Measurements from ENCODE around the gene AGRN.

AGRN gene

DNA sequence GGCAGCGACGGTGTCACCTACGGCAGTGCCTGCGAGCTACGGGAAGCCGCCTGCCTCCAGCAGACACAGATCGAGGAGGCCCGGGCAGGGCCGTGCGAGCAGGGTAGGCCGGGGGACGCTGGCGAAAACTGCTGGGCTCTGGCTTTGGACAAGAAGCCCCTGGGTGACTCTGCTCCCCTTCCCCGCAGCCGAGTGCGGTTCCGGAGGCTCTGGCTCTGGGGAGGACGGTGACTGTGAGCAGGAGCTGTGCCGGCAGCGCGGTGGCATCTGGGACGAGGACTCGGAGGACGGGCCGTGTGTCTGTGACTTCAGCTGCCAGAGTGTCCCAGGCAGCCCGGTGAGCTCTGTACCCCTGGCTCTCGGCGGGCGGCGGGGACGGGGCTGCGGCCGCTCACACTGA lies 24.0 kb downstream of the AGRN start:
- Histone ChIP-seq H4K20me1 (ENCODE audit: insufficient read depth, low read length) (no peaks in the 10 kb centered on the region), H3K4me3 (ENCODE audit: low read length) (no peak overlapping the region), H3F3A (ENCODE audit: insufficient read depth, low read length) (no peaks in the 10 kb centered on the region), H2AFZ (ENCODE audit: low read length) (no peak overlapping the region), H3K27ac (ENCODE audit: low read length) (no peak overlapping the region), H3K4me1 (ENCODE audit: low read length) (no peaks in the 10 kb centered on the region), H3K9me3 (replicated peaks; ENCODE audit: insufficient read depth, low read length) (no peaks in the 10 kb centered on the region), H3K27me3 (replicated peaks; ENCODE audit: insufficient read depth, low read length) (peaks cover 70% of the 10 kb centered on the region), H3K79me2 (ENCODE audit: low read length) (no peaks in the 10 kb centered on the region), H3K9me2 (replicated peaks; ENCODE audit: insufficient read depth, low read length) (no peaks in the 10 kb centered on the region), H3K4me2 (ENCODE audit: low read depth, low read length) (no peak overlapping the region), H3K9ac (ENCODE audit: low read length) (no peak overlapping the region), H3K36me3 (replicated peaks; ENCODE audit: insufficient read depth, low read length) (no peaks in the 10 kb centered on the region)
- no peak for TF ChIP-seq EZH2phosphoT487 (IDR thresholded peaks at IDR 0.05; ENCODE audit: low read length)
- TF ChIP-seq, protein P1, sequence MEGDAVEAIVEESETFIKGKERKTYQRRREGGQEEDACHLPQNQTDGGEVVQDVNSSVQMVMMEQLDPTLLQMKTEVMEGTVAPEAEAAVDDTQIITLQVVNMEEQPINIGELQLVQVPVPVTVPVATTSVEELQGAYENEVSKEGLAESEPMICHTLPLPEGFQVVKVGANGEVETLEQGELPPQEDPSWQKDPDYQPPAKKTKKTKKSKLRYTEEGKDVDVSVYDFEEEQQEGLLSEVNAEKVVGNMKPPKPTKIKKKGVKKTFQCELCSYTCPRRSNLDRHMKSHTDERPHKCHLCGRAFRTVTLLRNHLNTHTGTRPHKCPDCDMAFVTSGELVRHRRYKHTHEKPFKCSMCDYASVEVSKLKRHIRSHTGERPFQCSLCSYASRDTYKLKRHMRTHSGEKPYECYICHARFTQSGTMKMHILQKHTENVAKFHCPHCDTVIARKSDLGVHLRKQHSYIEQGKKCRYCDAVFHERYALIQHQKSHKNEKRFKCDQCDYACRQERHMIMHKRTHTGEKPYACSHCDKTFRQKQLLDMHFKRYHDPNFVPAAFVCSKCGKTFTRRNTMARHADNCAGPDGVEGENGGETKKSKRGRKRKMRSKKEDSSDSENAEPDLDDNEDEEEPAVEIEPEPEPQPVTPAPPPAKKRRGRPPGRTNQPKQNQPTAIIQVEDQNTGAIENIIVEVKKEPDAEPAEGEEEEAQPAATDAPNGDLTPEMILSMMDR (IDR thresholded peaks at IDR 0.05; ENCODE audit: low read length), result no peak
- TF ChIP-seq EZH2 (optimal IDR thresholded peaks at IDR 0.05; ENCODE audit: low read depth, low read length), result no peak
- DNase-seq, result no peak

DNA sequence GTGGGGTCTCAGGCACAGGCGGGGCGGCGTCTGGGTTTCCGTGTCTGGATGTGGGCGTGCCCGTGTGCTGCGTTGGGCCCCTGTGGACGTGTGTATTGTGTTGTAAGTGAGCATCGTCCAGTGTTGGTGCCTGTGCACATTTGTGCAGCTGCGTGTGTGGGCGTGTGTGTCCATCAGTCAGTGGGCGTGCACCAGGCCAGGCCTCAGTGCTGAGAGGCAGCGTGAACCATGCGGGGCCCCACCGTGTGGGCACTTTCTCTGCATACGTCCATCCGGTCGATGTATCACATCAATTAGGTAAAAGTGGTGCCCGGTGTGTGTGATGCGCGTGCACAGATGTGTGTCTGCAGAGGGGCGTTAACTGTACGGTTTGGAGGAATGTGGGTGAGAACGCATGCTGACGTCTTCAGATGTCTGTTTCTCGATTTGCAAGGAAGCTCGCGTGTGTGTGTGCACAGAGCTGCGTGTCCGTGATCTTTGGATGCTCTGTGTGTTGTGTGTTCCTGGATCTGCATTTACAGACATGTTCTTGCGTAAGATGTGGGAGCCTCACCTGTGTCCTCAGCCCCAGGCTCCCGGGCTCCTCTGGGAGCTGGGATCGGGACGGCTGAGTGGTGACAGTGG lies 24.6 kb downstream of the AGRN start:
- Histone ChIP-seq H3K4me3 (ENCODE audit: low read length) (no peak overlapping the region), H4K20me1 (ENCODE audit: insufficient read depth, low read length) (no peaks in the 10 kb centered on the region), H3K9ac (ENCODE audit: low read length) (no peak overlapping the region), H3F3A (ENCODE audit: insufficient read depth, low read length) (no peaks in the 10 kb centered on the region), H3K36me3 (replicated peaks; ENCODE audit: insufficient read depth, low read length) (no peaks in the 10 kb centered on the region), H3K4me2 (ENCODE audit: low read depth, low read length) (no peak overlapping the region), H3K27me3 (replicated peaks; ENCODE audit: insufficient read depth, low read length) (peaks cover 64% of the 10 kb centered on the region), H3K27ac (ENCODE audit: low read length) (no peak overlapping the region), H3K79me2 (ENCODE audit: low read length) (no peaks in the 10 kb centered on the region), H2AFZ (ENCODE audit: low read length) (no peak overlapping the region), H3K4me1 (ENCODE audit: low read length) (no peaks in the 10 kb centered on the region), H3K9me3 (replicated peaks; ENCODE audit: insufficient read depth, low read length) (no peaks in the 10 kb centered on the region), H3K9me2 (replicated peaks; ENCODE audit: insufficient read depth, low read length) (no peaks in the 10 kb centered on the region)
- TF ChIP-seq, protein P1 (IDR thresholded peaks at IDR 0.05; ENCODE audit: low read length), result no peak
- no peak for TF ChIP-seq EZH2phosphoT487 (IDR thresholded peaks at IDR 0.05; ENCODE audit: low read length)
- no peak for TF ChIP-seq EZH2 (optimal IDR thresholded peaks at IDR 0.05; ENCODE audit: low read depth, low read length)
- DNase-seq, result no peak

DNA sequence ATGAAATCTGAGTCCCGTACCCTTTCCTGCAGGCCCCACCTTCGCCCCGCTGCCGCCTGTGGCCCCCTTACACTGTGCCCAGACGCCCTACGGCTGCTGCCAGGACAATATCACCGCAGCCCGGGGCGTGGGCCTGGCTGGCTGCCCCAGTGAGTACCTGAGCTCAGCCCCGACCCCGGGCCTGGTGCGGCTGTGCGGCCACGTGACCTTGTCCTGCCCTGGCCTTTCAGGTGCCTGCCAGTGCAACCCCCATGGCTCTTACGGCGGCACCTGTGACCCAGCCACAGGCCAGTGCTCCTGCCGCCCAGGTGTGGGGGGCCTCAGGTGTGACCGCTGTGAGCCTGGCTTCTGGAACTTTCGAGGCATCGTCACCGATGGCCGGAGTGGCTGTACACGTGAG lies 25.2 kb downstream of the AGRN start:
- Histone ChIP-seq H3K79me2 (ENCODE audit: low read length) (no peaks in the 10 kb centered on the region), H3K9me3 (replicated peaks; ENCODE audit: insufficient read depth, low read length) (no peaks in the 10 kb centered on the region), H3K27me3 (replicated peaks; ENCODE audit: insufficient read depth, low read length) (peaks cover 58% of the 10 kb centered on the region), H3K4me2 (ENCODE audit: low read depth, low read length) (no peak overlapping the region), H2AFZ (ENCODE audit: low read length) (no peak overlapping the region), H3K36me3 (replicated peaks; ENCODE audit: insufficient read depth, low read length) (no peaks in the 10 kb centered on the region), H3K4me1 (ENCODE audit: low read length) (no peaks in the 10 kb centered on the region), H3K4me3 (ENCODE audit: low read length) (no peak overlapping the region), H3K9ac (ENCODE audit: low read length) (no peak overlapping the region), H3K27ac (ENCODE audit: low read length) (no peak overlapping the region), H3F3A (ENCODE audit: insufficient read depth, low read length) (no peaks in the 10 kb centered on the region), H4K20me1 (ENCODE audit: insufficient read depth, low read length) (no peaks in the 10 kb centered on the region), H3K9me2 (replicated peaks; ENCODE audit: insufficient read depth, low read length) (no peaks in the 10 kb centered on the region)
- DNase-seq, result no peak
- TF ChIP-seq EZH2 (optimal IDR thresholded peaks at IDR 0.05; ENCODE audit: low read depth, low read length) (no peak), EZH2phosphoT487 (IDR thresholded peaks at IDR 0.05; ENCODE audit: low read length) (no peak)
- TF ChIP-seq, protein P1 (IDR thresholded peaks at IDR 0.05; ENCODE audit: low read length), result no peak

All from MM.1S (cell line).